WERI-Rb-1 (cell line): ENCODE data around the gene PLEKHB1.

Source experiments
- DNase-seq: peaks from one replicate; pipeline ENCODE4 v3.0.0-alpha.2; 2020
- H3K27ac ChIP-seq: fragments of 250-450 bp; sonication (Bioruptor Pico); 2 replicates; pipeline ENCODE4 v1.5.1; 2020; ENCODE audit warnings: mild to moderate bottlenecking, moderate library complexity
- H3K27me3 ChIP-seq: fragments of 250-450 bp; sonication (Bioruptor Pico); 2 replicates; pipeline ENCODE4 v1.5.1; 2021; ENCODE audit warnings: mild to moderate bottlenecking, low read depth, moderate library complexity; ENCODE audit not compliant: insufficient read depth, severe bottlenecking
- H3K36me3 ChIP-seq: fragments of 250-450 bp; sonication (Bioruptor Pico); 2 replicates; pipeline ENCODE4 v1.5.1; 2020; ENCODE audit warnings: mild to moderate bottlenecking, moderate library complexity
- H3K4me3 ChIP-seq: 2 replicates; pipeline ENCODE4 v1.5.1; 2011; ENCODE audit warnings: low read depth, mild to moderate bottlenecking, control low read depth, low read length
- H3K9me3 ChIP-seq: fragments of 250-450 bp; sonication (Bioruptor Pico); 2 replicates; pipeline ENCODE4 v1.5.1; 2021; ENCODE audit warnings: mild to moderate bottlenecking, moderate library complexity; ENCODE audit not compliant: severe bottlenecking
- CTCF ChIP-seq: IDR thresholded peaks from 2 replicates; pipeline ENCODE4 v1.5.1; 2011; ENCODE audit warnings: low read depth, mild to moderate bottlenecking, control low read depth, inconsistent platforms, low read length

The PLEKHB1 gene

DNA sequence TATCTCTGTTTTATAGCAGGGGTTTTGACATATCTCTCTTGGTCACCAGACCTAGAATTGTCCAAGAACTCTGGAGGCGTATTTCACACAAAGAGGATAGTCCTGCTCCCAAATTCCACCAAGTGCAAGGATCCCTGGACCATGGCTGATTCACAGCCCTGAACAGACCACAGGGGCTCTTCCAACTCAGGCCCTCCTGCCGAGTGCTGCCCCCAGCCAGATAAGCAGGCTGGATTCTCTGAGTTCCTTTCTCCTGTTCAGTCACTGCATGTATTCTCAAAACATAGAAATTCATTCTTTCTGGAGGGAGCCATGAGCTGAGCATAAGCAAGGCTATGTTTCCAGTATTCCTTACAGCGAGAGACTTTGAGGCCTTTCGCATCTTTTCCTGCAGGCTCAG, 13.4 kb upstream of the PLEKHB1 start:
- no peaks in the 10 kb centered on the region for H3K36me3 ChIP-seq
- no peak overlapping the region for H3K4me3 ChIP-seq
- no peak for DNase-seq
- peaks cover 2% of the 10 kb centered on the region for H3K9me3 ChIP-seq
- no peak overlapping the region for H3K27ac ChIP-seq
- no peaks in the 10 kb centered on the region for H3K27me3 ChIP-seq
- TF ChIP-seq CTCF, result no peak

GRCh38 chr11:73633999-73634398, 12.4 kb upstream of the PLEKHB1 start:
- no peak overlapping the region for H3K4me3 ChIP-seq
- no peaks in the 10 kb centered on the region for H3K27me3 ChIP-seq
- no peak for DNase-seq
- H3K36me3 ChIP-seq, result no peaks in the 10 kb centered on the region
- no peak overlapping the region for H3K27ac ChIP-seq
- no peak for TF ChIP-seq CTCF
- H3K9me3 ChIP-seq, result peaks cover 2% of the 10 kb centered on the region

- TF ChIP-seq CTCF, result no peak
- Histone ChIP-seq H3K9me3 (peaks cover 2% of the 10 kb centered on the region), H3K27me3 (no peaks in the 10 kb centered on the region), H3K36me3 (no peaks in the 10 kb centered on the region), H3K27ac (no peak overlapping the region), H3K4me3 (no peak overlapping the region)
- DNase-seq, result no peak
Measured at GRCh38 chr11:73635721-73636120, 10.7 kb upstream of the PLEKHB1 start.

DNA sequence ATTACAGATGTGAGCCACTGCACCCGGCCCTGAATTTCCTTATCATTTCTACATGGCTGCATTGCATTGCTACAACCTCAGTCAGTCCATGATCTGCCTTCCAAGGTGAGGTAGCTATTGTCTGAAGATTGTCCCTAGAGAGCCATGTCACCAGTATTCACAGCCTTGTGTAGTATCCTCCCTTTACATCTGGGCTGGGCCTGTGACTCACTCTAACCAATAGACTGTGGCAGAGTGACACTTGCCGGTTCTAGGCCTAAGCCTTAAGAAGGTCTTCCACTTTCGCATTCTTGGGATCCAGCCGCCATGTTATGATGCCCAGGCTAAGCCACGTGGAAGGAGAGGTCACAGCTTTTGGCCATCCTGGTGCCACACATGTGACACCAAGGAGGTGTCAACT, 10.1 kb upstream of the PLEKHB1 start:
- no peak for TF ChIP-seq CTCF
- H3K9me3 ChIP-seq, result peaks cover 2% of the 10 kb centered on the region
- H3K27me3 ChIP-seq, result no peaks in the 10 kb centered on the region

GRCh38 chr11:73637012-73637411, 9.4 kb upstream of the PLEKHB1 start:
- no peak overlapping the region for H3K27ac ChIP-seq
- H3K4me3 ChIP-seq, result no peak overlapping the region
- H3K36me3 ChIP-seq, result no peaks in the 10 kb centered on the region
- DNase-seq, result no peak
- TF ChIP-seq CTCF, result no peak
- no peaks in the 10 kb centered on the region for H3K27me3 ChIP-seq
- peaks cover 2% of the 10 kb centered on the region for H3K9me3 ChIP-seq

More for the DNA sequence above, 10.1 kb upstream of the PLEKHB1 start:
- DNase-seq, result no peak
- H3K27ac ChIP-seq, result no peak overlapping the region
- no peak overlapping the region for H3K4me3 ChIP-seq
- H3K36me3 ChIP-seq, result no peaks in the 10 kb centered on the region

GRCh38 chr11:73640592-73640991, 5.8 kb upstream of the PLEKHB1 start:
- Histone ChIP-seq H3K36me3 (no peaks in the 10 kb centered on the region), H3K9me3 (no peaks in the 10 kb centered on the region), H3K27ac (no peak overlapping the region), H3K4me3 (no peak overlapping the region), H3K27me3 (no peaks in the 10 kb centered on the region)
- no peak for TF ChIP-seq CTCF
- no peak for DNase-seq
